Measurements from ENCODE around the gene ERICH4. TPM values are rescaled to one million over a fixed set of nuclear protein-coding genes. Genes with fewer than 3 reads are reported as not detected.

ERICH4 gene
- polyA plus RNA-seq, 1 of the 3 experiments (the other 2 are of a cell fraction): not detected

GRCh38 chr19:41421973-41422372 lies 21.0 kb upstream of the ERICH4 start:
- Histone ChIP-seq H3K27me3 (ENCODE audit: insufficient read depth) (no peaks in the 10 kb centered on the region), H3K79me2 (ENCODE audit: insufficient read depth) (no peaks in the 10 kb centered on the region), H2AFZ (ENCODE audit: low read depth) (no peak overlapping the region), H3K27ac (ENCODE audit: low read depth in 2 of 2, low read length in 1 of 2) (no peak overlapping the region), H3K9me3 (no peaks in the 10 kb centered on the region), H3K36me3 (replicated peaks in 1 of 2; ENCODE audit: control insufficient read depth in 1 of 2, insufficient read depth in 2 of 2, low read length in 1 of 2) (peaks cover 3 to 28% of the 10 kb centered on the region in 2 experiments), H3F3A (replicated peaks; ENCODE audit: insufficient read depth) (no peaks in the 10 kb centered on the region), H3K4me1 (ENCODE audit: control insufficient read depth in 1 of 2, insufficient read depth in 2 of 2, low read depth in 1 of 2, low read length in 1 of 2) (no peaks in the 10 kb centered on the region; a peak in 1 of 4 replicates), H4K20me1 (ENCODE audit: insufficient read depth) (no peaks in the 10 kb centered on the region), H3K9ac (no peak overlapping the region), H3K4me2 (no peak overlapping the region), H3K4me3 (ENCODE audit: low read depth in 2 of 2, low read length in 1 of 2) (no peak overlapping the region), H3K9me2 (no peaks in the 10 kb centered on the region)
- TF ChIP-seq MAX (IDR thresholded peaks at IDR 0.05; ENCODE audit: low read depth): no peak
- TF ChIP-seq SMC3 (IDR thresholded peaks at IDR 0.05; ENCODE audit: low read depth, low read length): no peak
- no peak for TF ChIP-seq TEAD4 (IDR thresholded peaks at IDR 0.05; ENCODE audit: borderline replicate concordance, insufficient read depth)
- TF ChIP-seq ELF1 (IDR thresholded peaks at IDR 0.05): no peak
- TF ChIP-seq POLR2AphosphoS5 (IDR thresholded peaks at IDR 0.05; ENCODE audit: low read depth, low read length): no peak
- no peak for TF ChIP-seq CHD2 (IDR thresholded peaks at IDR 0.05; ENCODE audit: low read length, partially characterized antibody)
- no peak for TF ChIP-seq NRF1 (IDR thresholded peaks at IDR 0.05; ENCODE audit: low read depth, low read length)
- TF ChIP-seq TCF12 (IDR thresholded peaks at IDR 0.05): no peak
- TF ChIP-seq IRF3 (IDR thresholded peaks at IDR 0.05; ENCODE audit: low read depth, low read length): no peak
- no peak for TF ChIP-seq EP300 (IDR thresholded peaks at IDR 0.05; ENCODE audit: borderline replicate concordance in 1 of 2, low read depth in 1 of 2, low read length in 1 of 2)
- TF ChIP-seq USF2 (IDR thresholded peaks at IDR 0.05; ENCODE audit: borderline replicate concordance, low read depth, low read length): no peak
- no peak for TF ChIP-seq YY1 (IDR thresholded peaks at IDR 0.05; ENCODE audit: low read depth)
- TF ChIP-seq CTCF (IDR thresholded peaks at IDR 0.05): no peak
- TF ChIP-seq RAD21 (IDR thresholded peaks at IDR 0.05; ENCODE audit: low read length): no peak
- TF ChIP-seq TAF1 (IDR thresholded peaks at IDR 0.05; ENCODE audit: borderline replicate concordance, low read depth, low read length): no peak
- no peak for TF ChIP-seq FOSL2 (IDR thresholded peaks at IDR 0.05; ENCODE audit: borderline replicate concordance, low read depth)
- no peak for TF ChIP-seq NFIC (IDR thresholded peaks at IDR 0.05; ENCODE audit: borderline replicate concordance)
- no peak for TF ChIP-seq SIN3A (IDR thresholded peaks at IDR 0.05; ENCODE audit: borderline replicate concordance, low read depth, low read length)
- ChIA-PET POLR2A (no interaction called here), CTCF (interaction anchor here (0.7 kb wide), 1 partner anchor 27 kb away, joined by 3 read pairs; no protein-coding TSS in a partner anchor)
- WGBS (ENCODE audit: low lambda C conversion rate): 98% methylated on average over 20 of the region's 20 CpGs
- DNase-seq: no peak

Data from SK-N-SH (cell line).